Measurements from ENCODE around the gene DYRK1A. TPM values are rescaled to one million over a fixed set of nuclear protein-coding genes. Genes with fewer than 3 reads are reported as not detected.

The DYRK1A gene
- total RNA-seq, 1 experiment from 2014 or later, result 48.7 TPM

DNA sequence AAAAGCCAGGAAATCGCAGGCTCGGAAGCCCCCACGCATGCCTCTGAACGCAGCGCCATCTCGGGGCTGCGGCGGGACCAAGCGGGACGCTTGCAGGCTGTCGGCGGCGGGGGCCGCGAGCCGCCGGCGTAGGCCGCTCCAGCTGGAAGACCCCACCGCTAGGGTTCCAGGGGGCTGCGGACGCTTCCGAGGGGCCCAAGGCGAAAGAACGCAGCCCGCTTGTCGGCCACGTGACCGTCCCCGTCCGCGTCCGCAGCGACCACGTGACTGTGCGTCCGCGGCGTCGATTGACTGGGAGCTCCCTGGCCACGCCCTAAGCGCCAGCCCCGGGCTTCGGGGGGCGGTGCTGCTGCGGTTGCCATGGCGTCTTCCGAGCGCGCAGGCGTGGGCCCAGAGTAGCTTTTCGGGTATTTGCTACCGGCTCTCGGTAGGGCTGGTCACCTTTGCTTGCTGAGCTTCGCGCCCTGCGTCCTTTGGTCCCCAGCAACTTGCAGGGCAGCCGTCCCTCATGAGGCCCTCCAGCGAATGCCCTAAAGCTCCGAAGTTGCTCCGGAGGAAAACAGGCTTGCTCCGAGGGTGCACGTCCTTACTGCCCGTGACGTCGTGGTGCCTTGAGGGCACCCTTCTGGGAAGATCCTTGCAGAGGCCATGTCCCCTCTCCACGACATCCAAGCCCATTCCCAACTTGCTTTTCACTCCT, 197.2 kb downstream of the DYRK1A start:
- intact Hi-C loops (cut with micrococcal nuclease), result loop anchor here (1.0 to 5.0 kb wide), 4 partner anchors 31 to 296 kb away; partner anchors contain the start of gene VPS26C
- no peaks in the 10 kb centered on the region for H4K20me1 ChIP-seq (ENCODE audit: low read length)
- H3K4me3 ChIP-seq (ENCODE audit: low read length), result peak overlapping the region; percentile 70
- ATAC-seq (peak; percentile 89), DNase-seq (peak; percentile 96)
- no peaks in the 10 kb centered on the region for H3K27me3 ChIP-seq (ENCODE audit: low read length)
- H3K9ac ChIP-seq (ENCODE audit: low read length), result peak overlapping the region; percentile 91
- no peaks in the 10 kb centered on the region for H3F3A ChIP-seq (ENCODE audit: low read length, unreplicated experiment)
- no peaks in the 10 kb centered on the region for H3K36me3 ChIP-seq (ENCODE audit: low read depth, low read length)
- TF ChIP-seq, protein P1, sequence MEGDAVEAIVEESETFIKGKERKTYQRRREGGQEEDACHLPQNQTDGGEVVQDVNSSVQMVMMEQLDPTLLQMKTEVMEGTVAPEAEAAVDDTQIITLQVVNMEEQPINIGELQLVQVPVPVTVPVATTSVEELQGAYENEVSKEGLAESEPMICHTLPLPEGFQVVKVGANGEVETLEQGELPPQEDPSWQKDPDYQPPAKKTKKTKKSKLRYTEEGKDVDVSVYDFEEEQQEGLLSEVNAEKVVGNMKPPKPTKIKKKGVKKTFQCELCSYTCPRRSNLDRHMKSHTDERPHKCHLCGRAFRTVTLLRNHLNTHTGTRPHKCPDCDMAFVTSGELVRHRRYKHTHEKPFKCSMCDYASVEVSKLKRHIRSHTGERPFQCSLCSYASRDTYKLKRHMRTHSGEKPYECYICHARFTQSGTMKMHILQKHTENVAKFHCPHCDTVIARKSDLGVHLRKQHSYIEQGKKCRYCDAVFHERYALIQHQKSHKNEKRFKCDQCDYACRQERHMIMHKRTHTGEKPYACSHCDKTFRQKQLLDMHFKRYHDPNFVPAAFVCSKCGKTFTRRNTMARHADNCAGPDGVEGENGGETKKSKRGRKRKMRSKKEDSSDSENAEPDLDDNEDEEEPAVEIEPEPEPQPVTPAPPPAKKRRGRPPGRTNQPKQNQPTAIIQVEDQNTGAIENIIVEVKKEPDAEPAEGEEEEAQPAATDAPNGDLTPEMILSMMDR (conservative IDR thresholded peaks at IDR 0.05; ENCODE audit: low read depth, low read length), result peak; percentile 44; the same call in 1 of the 2 replicates
- TF ChIP-seq EZH2 (IDR thresholded peaks at IDR 0.05; ENCODE audit: low read length, unreplicated experiment) (no peak), EZH2phosphoT487 (IDR thresholded peaks at IDR 0.05; ENCODE audit: borderline replicate concordance, low read length) (no peak)
- H3K4me2 ChIP-seq (ENCODE audit: low read length), result peak overlapping the region; percentile 94
- no peaks in the 10 kb centered on the region for H3K79me2 ChIP-seq (ENCODE audit: low read length)
- H2AFZ ChIP-seq (ENCODE audit: low read length), result peak overlapping the region; percentile 91
- H3K4me1 ChIP-seq (ENCODE audit: insufficient read depth, low read length), result peaks cover 22% of the 10 kb centered on the region
- peak overlapping the region; percentile 98 for H3K27ac ChIP-seq (ENCODE audit: low read length)
- H3K9me2 ChIP-seq (replicated peaks; ENCODE audit: low read length), result no peaks in the 10 kb centered on the region
- POLR2A ChIA-PET (ENCODE audit: unreplicated experiment), result interaction anchor here (0.6 to 1.0 kb wide), 14 partner anchors 31 to 641 kb away, joined by 3 to 13 read pairs (median 4); partner anchors contain the start of genes DYRK1A and VPS26C
- BruUV-seq (replicated peaks), result no TSS peak
- CTCF ChIA-PET, result interaction anchor here (0.6 to 1.6 kb wide), 3 partner anchors 19 to 57 kb away, joined by 3 to 6 read pairs (median 4); no protein-coding TSS in a partner anchor
- no peaks in the 10 kb centered on the region for H3K9me3 ChIP-seq (ENCODE audit: low read length)

GRCh38 chr21:37564341-37564923, 197.9 kb downstream of the DYRK1A start:
- peak overlapping the region; percentile 94 for H3K4me2 ChIP-seq (ENCODE audit: low read length)
- H3K79me2 ChIP-seq (ENCODE audit: low read length), result no peaks in the 10 kb centered on the region
- CTCF ChIA-PET, result interaction anchor here (0.6 to 1.6 kb wide), 3 partner anchors 18 to 72 kb away, joined by 3 to 6 read pairs (median 3); no protein-coding TSS in a partner anchor
- POLR2A ChIA-PET (ENCODE audit: unreplicated experiment), result interaction anchor here (0.6 to 1.0 kb wide), 13 partner anchors 31 to 640 kb away, joined by 3 to 13 read pairs (median 5); partner anchors contain the start of genes DYRK1A and VPS26C
- H3K9ac ChIP-seq (ENCODE audit: low read length), result peak overlapping the region; percentile 91
- peaks cover 22% of the 10 kb centered on the region for H3K4me1 ChIP-seq (ENCODE audit: insufficient read depth, low read length)
- no peaks in the 10 kb centered on the region for H3K9me2 ChIP-seq (replicated peaks; ENCODE audit: low read length)
- H3K9me3 ChIP-seq (ENCODE audit: low read length), result no peaks in the 10 kb centered on the region
- ATAC-seq, result peak; percentile 85
- no peaks in the 10 kb centered on the region for H4K20me1 ChIP-seq (ENCODE audit: low read length)
- H3K4me3 ChIP-seq (ENCODE audit: low read length), result peak overlapping the region; percentile 70
- H3K36me3 ChIP-seq (ENCODE audit: low read depth, low read length), result no peaks in the 10 kb centered on the region
- H2AFZ ChIP-seq (ENCODE audit: low read length), result peak overlapping the region; percentile 91
- TF ChIP-seq EZH2 (IDR thresholded peaks at IDR 0.05; ENCODE audit: low read length, unreplicated experiment), result no peak
- TF ChIP-seq, protein P1 (conservative IDR thresholded peaks at IDR 0.05; ENCODE audit: low read depth, low read length), result peak; percentile 26; the same call in 1 of the 2 replicates
- TF ChIP-seq EZH2phosphoT487 (IDR thresholded peaks at IDR 0.05; ENCODE audit: borderline replicate concordance, low read length), result no peak
- peak; percentile 99 for DNase-seq
- intact Hi-C loops (cut with micrococcal nuclease), result loop anchor here (1.0 to 5.0 kb wide), 4 partner anchors 32 to 297 kb away; partner anchors contain the start of gene VPS26C
- TSS peak; percentile 86 for BruUV-seq (replicated peaks)
- H3F3A ChIP-seq (ENCODE audit: low read length, unreplicated experiment), result no peaks in the 10 kb centered on the region
- peak overlapping the region; percentile 98 for H3K27ac ChIP-seq (ENCODE audit: low read length)
- H3K27me3 ChIP-seq (ENCODE audit: low read length), result no peaks in the 10 kb centered on the region
